Measurements from ENCODE around the gene CEMP1. TPM values are rescaled to one million over a fixed set of nuclear protein-coding genes. Genes with fewer than 3 reads are reported as not detected.

Gene CEMP1
- total RNA-seq, 2 donors from 2014 or later: 1.3 to 8.1 TPM

DNA sequence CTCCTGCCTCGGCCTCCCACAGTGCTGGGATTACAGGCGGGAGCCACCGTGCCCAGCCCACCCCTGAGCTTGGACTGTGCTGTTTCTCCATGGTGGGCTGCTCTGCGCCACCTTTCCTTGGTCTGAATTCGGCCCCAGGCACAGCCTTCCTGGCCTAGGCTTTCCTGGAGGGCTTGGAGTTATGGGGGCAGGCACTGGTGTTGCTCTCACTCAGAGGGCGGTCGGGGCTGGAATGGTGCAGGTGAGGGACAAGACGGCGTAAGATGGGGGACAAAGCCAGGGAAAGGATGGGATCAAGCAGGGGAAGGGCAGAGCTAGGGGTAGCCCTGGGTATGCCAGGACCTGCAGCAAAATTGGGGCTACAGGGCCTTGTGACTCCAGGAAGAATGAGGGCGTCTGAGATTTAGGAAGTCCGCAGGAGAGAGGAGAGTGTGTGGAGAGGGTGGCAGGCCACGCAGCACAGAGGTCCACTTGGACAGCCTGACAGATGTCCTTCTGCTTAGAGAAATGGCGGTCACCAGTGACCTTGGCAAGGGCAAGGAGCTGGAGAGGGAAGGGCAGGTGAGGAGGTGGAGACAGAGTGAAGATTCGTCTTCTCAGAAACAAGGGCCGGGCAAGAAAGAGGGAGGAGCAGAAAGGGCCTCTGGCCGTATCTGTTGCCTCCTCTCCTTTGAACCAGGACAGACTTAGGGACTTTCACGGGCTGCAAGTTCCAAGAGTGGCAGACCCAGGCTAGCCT lies 19.0 kb downstream of the CEMP1 start:
- Histone ChIP-seq H3K27ac (peak overlapping the region in 1 of 2 donors; percentile 98), H3K4me1 (replicated peaks) (peaks cover 18% of the 10 kb centered on the region), H3K36me3 (no peaks in the 10 kb centered on the region), H3K4me3 (no peak overlapping the region), H3K27me3 (replicated peaks; ENCODE audit: insufficient read depth) (no peaks in the 10 kb centered on the region), H3K9me3 (no peaks in the 10 kb centered on the region)
- 88% methylated on average over 17 of the region's 17 CpGs for WGBS
- TF ChIP-seq, protein P1, sequence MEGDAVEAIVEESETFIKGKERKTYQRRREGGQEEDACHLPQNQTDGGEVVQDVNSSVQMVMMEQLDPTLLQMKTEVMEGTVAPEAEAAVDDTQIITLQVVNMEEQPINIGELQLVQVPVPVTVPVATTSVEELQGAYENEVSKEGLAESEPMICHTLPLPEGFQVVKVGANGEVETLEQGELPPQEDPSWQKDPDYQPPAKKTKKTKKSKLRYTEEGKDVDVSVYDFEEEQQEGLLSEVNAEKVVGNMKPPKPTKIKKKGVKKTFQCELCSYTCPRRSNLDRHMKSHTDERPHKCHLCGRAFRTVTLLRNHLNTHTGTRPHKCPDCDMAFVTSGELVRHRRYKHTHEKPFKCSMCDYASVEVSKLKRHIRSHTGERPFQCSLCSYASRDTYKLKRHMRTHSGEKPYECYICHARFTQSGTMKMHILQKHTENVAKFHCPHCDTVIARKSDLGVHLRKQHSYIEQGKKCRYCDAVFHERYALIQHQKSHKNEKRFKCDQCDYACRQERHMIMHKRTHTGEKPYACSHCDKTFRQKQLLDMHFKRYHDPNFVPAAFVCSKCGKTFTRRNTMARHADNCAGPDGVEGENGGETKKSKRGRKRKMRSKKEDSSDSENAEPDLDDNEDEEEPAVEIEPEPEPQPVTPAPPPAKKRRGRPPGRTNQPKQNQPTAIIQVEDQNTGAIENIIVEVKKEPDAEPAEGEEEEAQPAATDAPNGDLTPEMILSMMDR (IDR thresholded peaks at IDR 0.05): no peak
- TF ChIP-seq POLR2AphosphoS5 (IDR thresholded peaks at IDR 0.05) (no peak), POLR2A (IDR thresholded peaks at IDR 0.05) (no peak)
- intact Hi-C loops (cut with DNase I): no loop called here
- no peak for DNase-seq (ENCODE audit: low spot score)

GRCh38 chr16:2511128-2511800 lies 19.9 kb downstream of the CEMP1 start:
- 38% methylated on average over 23 of the region's 24 CpGs for WGBS
- Histone ChIP-seq H3K4me3 (no peak overlapping the region), H3K9me3 (no peaks in the 10 kb centered on the region), H3K4me1 (replicated peaks) (peaks cover 9% of the 10 kb centered on the region), H3K27me3 (replicated peaks; ENCODE audit: insufficient read depth) (no peaks in the 10 kb centered on the region), H3K27ac (no peak overlapping the region), H3K36me3 (no peaks in the 10 kb centered on the region)
- no peak for DNase-seq (ENCODE audit: low spot score)
- intact Hi-C loops (cut with DNase I): no loop called here
- TF ChIP-seq POLR2A (IDR thresholded peaks at IDR 0.05) (no peak), POLR2AphosphoS5 (IDR thresholded peaks at IDR 0.05) (no peak)
- TF ChIP-seq, protein P1 (IDR thresholded peaks at IDR 0.05): no peak

DNA sequence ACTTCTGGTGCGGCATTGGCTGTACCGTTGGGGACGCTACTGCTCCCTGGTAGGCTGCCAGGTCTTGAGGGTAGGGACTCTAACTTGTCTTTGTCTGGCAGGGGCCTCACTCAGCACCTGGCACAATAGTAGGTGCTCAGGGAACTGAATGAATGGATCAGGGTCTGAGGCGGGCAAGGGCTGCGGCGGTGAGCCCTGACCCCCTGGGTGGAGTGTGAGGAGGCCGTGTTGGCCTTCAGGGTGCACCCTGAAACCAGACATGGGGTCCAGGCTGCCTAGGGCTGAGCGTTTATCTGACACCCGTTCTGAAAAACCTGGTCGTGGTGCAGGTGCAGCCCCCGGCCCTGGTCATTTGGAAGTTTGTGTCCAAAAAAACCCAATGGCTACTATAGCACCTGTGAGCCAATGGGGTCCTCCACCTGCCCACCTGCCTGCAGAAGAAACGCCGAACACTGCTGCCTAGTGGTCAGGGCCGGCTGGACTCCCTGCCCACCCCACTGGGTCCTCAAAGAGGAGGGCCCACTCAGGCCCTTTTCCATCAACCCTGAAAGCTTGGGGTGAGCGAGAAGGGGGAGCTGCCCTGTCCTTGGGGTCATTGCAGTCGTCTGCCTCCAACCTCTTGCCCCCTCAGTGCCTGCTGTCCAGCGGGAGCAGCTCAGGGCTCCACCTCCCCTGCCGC lies 22.3 kb downstream of the CEMP1 start:
- no peaks in the 10 kb centered on the region for H3K27me3 ChIP-seq (replicated peaks; ENCODE audit: insufficient read depth)
- no peak for DNase-seq (ENCODE audit: low spot score)
- TF ChIP-seq, protein P1 (IDR thresholded peaks at IDR 0.05): no peak
- no peak for TF ChIP-seq POLR2AphosphoS5 (IDR thresholded peaks at IDR 0.05)
- no peak for TF ChIP-seq POLR2A (IDR thresholded peaks at IDR 0.05)
- 90% methylated on average over 18 of the region's 18 CpGs for WGBS
- H3K9me3 ChIP-seq: no peaks in the 10 kb centered on the region
- H3K36me3 ChIP-seq: no peaks in the 10 kb centered on the region
- no peaks in the 10 kb centered on the region for H3K4me1 ChIP-seq (replicated peaks)
- intact Hi-C loops (cut with DNase I): no loop called here
- H3K27ac ChIP-seq: no peak overlapping the region
- H3K4me3 ChIP-seq: no peak overlapping the region

DNA sequence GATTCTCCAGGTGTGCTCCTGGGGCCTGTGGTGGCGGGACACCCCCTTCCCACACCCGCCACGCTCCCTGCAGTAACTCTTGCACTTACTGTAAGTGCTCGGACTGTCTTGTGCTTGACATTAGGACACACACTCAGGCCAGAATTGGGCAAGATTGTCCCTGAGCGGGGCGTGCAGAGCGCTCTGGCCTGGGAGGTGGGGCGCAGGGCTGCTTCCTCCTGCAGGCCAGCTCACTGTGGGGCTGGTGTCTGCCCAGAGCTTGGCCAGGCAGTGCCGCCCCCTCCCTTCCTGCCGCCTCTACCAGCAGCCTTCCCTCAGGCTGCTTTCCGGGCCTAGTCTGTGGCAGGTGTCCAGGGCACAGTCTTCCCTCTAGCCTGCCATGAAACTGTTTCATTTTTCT lies 23.5 kb downstream of the CEMP1 start:
- DNase-seq (ENCODE audit: low spot score): no peak
- Histone ChIP-seq H3K27me3 (replicated peaks; ENCODE audit: insufficient read depth) (no peaks in the 10 kb centered on the region), H3K4me3 (no peak overlapping the region), H3K27ac (no peak overlapping the region), H3K4me1 (replicated peaks) (no peaks in the 10 kb centered on the region), H3K9me3 (no peaks in the 10 kb centered on the region), H3K36me3 (no peaks in the 10 kb centered on the region)
- intact Hi-C loops (cut with DNase I): no loop called here
- TF ChIP-seq, protein P1 (IDR thresholded peaks at IDR 0.05): no peak
- TF ChIP-seq POLR2A (IDR thresholded peaks at IDR 0.05): no peak
- TF ChIP-seq POLR2AphosphoS5 (IDR thresholded peaks at IDR 0.05): no peak
- WGBS: 84% methylated on average over 10 of the region's 11 CpGs

Data from prostate gland (tissue), 2 donors.